Subcutaneous abdominal adipose tissue (tissue), 5 donors: ENCODE results near the gene DNAH8.

Experiments used
- H3K27ac ChIP-seq: one replicate; pipeline ENCODE4 v1.7.0; 2013; ENCODE audit warnings: low read depth, mild to moderate bottlenecking, inconsistent platforms, low read length, moderate library complexity
- H3K27me3 ChIP-seq, 5 donors: one replicate each; pipeline ENCODE4 v1.7.0; 2013; ENCODE audit warnings: low read length in 5 of 5, inconsistent platforms in 1 of 5; ENCODE audit not compliant: control insufficient read depth in 5 of 5, insufficient read depth in 4 of 5
- H3K36me3 ChIP-seq, 5 donors: one replicate each; pipeline ENCODE4 v1.7.0; 2013; ENCODE audit warnings: low read length in 5 of 5; ENCODE audit not compliant: control insufficient read depth in 5 of 5, insufficient read depth in 5 of 5
- H3K4me1 ChIP-seq, 5 donors: one replicate each; pipeline ENCODE4 v1.7.0; 2013; ENCODE audit warnings: low read length in 5 of 5, mild to moderate bottlenecking in 3 of 5, moderate library complexity in 1 of 5; ENCODE audit not compliant: control insufficient read depth in 5 of 5, insufficient read depth in 5 of 5
- H3K4me3 ChIP-seq, 5 donors: one replicate each; pipeline ENCODE4 v1.7.0; 2013; ENCODE audit warnings: low read length in 5 of 5, low read depth in 1 of 5
- H3K9ac ChIP-seq, 5 donors: one replicate each; pipeline ENCODE4 v1.7.0; 2013; ENCODE audit warnings: low read length in 5 of 5, mild to moderate bottlenecking in 4 of 5, moderate library complexity in 3 of 5
- H3K9me3 ChIP-seq, 5 donors: one replicate each; pipeline ENCODE4 v1.7.0; 2013; ENCODE audit warnings: low read length in 5 of 5; ENCODE audit not compliant: control insufficient read depth in 5 of 5
- donor health status: healthy.
- donor health status: healthy.
- donor health status: healthy.
- donor health status: healthy.
- donor health status: healthy.

Gene DNAH8

GRCh38 chr6:38719358-38719757 is 4.2 kb downstream of the DNAH8 start:
- no peak overlapping the region for H3K9ac ChIP-seq
- H3K9me3 ChIP-seq: no peaks in the 10 kb centered on the region

DNA sequence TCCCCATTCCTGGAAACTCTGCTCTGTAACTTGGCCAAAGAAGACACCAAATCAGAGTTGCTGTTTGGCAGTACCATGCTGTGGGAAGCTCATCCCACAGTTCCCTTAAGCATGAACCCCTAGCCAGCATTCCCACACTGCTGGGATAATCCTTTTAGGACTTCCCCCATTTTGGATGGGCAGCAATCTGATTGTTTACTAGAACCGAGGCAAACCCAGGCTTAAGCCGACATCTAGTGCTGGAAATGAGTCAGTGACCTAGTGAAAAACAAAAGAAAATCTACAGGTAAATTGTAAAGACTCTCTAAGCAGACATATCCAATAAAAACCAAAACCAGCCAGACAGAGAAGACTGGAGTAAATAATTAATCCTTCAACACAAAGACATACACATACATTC is 5.2 kb downstream of the DNAH8 start:
- Histone ChIP-seq H3K9me3 (no peaks in the 10 kb centered on the region), H3K36me3 (no peaks in the 10 kb centered on the region), H3K9ac (no peak overlapping the region), H3K4me3 (no peak overlapping the region), H3K27me3 (peaks cover 0 to 18% (median 9%) of the 10 kb centered on the region in 5 donors), H3K4me1 (peaks cover 0 to 3% (median 1%) of the 10 kb centered on the region in 5 donors), H3K27ac (no peak overlapping the region)

More at GRCh38 chr6:38719358-38719757, 4.2 kb downstream of the DNAH8 start:
- Histone ChIP-seq H3K4me3 (no peak overlapping the region), H3K27ac (no peak overlapping the region), H3K36me3 (no peaks in the 10 kb centered on the region), H3K4me1 (peaks cover 0 to 8% (median 7%) of the 10 kb centered on the region in 5 donors), H3K27me3 (peaks cover 3 to 27% (median 18%) of the 10 kb centered on the region in 5 donors)

GRCh38 chr6:38722038-38722437 is 6.9 kb downstream of the DNAH8 start:
- H3K27me3 ChIP-seq: peaks cover 0 to 11% (median 2%) of the 10 kb centered on the region in 5 donors
- no peak overlapping the region for H3K9ac ChIP-seq
- H3K27ac ChIP-seq: no peak overlapping the region
- no peaks in the 10 kb centered on the region for H3K9me3 ChIP-seq
- H3K4me1 ChIP-seq: no peaks in the 10 kb centered on the region
- no peak overlapping the region for H3K4me3 ChIP-seq
- no peaks in the 10 kb centered on the region for H3K36me3 ChIP-seq

DNA sequence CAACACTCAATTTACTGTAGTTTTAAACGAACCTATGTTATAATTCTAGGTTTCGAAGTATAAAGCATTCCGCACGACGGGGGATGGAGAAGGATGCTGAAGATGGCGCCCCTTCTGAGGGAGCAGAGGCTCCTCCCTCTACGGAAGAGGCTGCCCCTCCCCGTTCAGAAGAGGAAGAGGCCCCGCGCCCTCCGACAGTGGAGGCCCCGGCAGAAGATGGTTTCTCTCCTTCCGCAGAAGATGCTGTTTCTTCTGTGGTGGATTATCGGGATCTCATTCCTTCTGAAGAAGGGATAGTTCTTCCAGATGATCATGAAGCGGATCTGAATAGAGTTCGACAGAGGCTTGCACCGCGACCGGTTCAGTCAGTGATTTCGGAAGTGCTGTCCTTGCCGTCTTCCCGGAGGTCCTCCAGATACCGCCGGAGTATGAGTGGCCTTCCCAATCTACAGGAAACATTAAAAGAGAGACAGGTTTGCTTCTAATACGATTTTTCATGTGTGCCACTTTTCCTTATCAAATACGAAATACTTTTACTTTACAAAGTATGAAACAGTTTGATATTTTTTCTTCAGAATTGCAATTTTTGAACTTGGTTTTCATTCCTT is 7.7 kb downstream of the DNAH8 start:
- H3K27ac ChIP-seq: no peak overlapping the region
- no peak overlapping the region for H3K9ac ChIP-seq
- peaks cover 0 to 11% (median 0%) of the 10 kb centered on the region in 5 donors for H3K27me3 ChIP-seq
- no peaks in the 10 kb centered on the region for H3K9me3 ChIP-seq
- no peaks in the 10 kb centered on the region for H3K36me3 ChIP-seq
- no peaks in the 10 kb centered on the region for H3K4me1 ChIP-seq
- H3K4me3 ChIP-seq: no peak overlapping the region

DNA sequence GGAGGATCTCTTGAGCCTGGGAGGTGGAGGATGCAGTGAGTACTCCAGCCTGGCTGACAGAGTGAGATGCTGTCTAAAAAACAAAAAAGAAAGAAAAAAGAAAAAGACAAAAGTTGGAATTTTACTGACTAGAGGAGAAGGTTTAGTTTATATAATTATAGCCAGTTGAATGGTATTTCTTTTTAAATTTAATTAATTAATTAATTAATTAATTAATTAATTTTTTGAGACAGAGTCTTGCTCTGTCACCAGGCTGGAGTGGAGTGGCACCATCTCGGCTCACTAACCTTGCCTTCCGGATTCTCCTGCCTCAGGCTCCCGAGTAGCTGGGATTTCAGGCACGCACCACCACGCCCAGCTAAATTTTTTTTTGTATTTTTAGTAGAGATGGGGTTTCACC is 8.7 kb downstream of the DNAH8 start:
- H3K4me3 ChIP-seq: no peak overlapping the region
- H3K9ac ChIP-seq: no peak overlapping the region

GRCh38 chr6:38724343-38724742 is 9.2 kb downstream of the DNAH8 start:
- Histone ChIP-seq H3K4me3 (no peak overlapping the region), H3K9me3 (no peaks in the 10 kb centered on the region), H3K36me3 (no peaks in the 10 kb centered on the region), H3K4me1 (no peaks in the 10 kb centered on the region), H3K27me3 (peaks cover 0 to 10% (median 0%) of the 10 kb centered on the region in 5 donors), H3K9ac (no peak overlapping the region), H3K27ac (no peak overlapping the region)

More for the DNA sequence above, 8.7 kb downstream of the DNAH8 start:
- no peak overlapping the region for H3K27ac ChIP-seq
- no peaks in the 10 kb centered on the region for H3K36me3 ChIP-seq
- peaks cover 0 to 11% (median 0%) of the 10 kb centered on the region in 5 donors for H3K27me3 ChIP-seq
- no peaks in the 10 kb centered on the region for H3K9me3 ChIP-seq
- H3K4me1 ChIP-seq: no peaks in the 10 kb centered on the region

DNA sequence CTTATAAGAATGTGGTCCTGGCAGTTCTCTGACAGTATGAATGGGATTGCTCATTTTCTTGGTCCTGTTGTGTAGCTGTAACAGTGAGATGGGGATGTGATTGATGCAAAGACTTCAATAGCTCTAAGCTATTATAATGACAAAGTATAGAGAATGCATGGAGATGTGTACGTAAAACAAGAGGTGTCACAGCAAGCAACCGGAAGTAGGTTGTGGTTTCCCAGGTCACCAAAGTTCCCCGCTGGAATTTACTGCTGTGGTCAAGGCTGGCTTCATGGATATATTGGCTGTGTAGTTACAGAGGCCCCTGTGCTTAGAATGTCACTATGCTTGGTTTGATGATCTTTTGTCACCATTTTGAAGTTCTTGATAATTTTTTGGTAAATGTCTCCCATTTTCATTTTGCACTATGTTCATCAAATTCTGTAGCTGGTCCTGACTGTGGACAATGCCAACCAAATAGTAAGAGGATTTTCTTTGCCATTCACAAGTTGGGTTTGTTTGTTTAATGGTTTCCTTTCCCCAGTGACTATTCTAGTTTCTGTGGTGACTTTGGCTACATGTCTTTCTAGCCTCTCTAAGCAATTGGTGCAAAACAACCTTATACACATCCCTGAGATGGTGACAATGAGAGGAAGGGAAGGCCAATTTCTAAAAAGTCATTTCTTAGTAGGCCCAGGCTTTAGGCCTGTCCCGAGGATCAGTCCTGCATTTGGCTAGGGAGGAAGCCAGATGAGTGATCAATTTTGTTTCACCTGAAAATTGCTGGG is 10.5 kb downstream of the DNAH8 start:
- Histone ChIP-seq H3K9me3 (no peaks in the 10 kb centered on the region), H3K27me3 (no peaks in the 10 kb centered on the region), H3K4me3 (no peak overlapping the region), H3K9ac (no peak overlapping the region), H3K27ac (no peak overlapping the region), H3K4me1 (no peaks in the 10 kb centered on the region), H3K36me3 (no peaks in the 10 kb centered on the region)

GRCh38 chr6:38728203-38728602 is 13.1 kb downstream of the DNAH8 start:
- H3K4me1 ChIP-seq: no peaks in the 10 kb centered on the region
- H3K27me3 ChIP-seq: no peaks in the 10 kb centered on the region
- H3K9me3 ChIP-seq: no peaks in the 10 kb centered on the region
- H3K27ac ChIP-seq: no peak overlapping the region
- no peak overlapping the region for H3K4me3 ChIP-seq
- H3K36me3 ChIP-seq: no peaks in the 10 kb centered on the region
- no peak overlapping the region for H3K9ac ChIP-seq

DNA sequence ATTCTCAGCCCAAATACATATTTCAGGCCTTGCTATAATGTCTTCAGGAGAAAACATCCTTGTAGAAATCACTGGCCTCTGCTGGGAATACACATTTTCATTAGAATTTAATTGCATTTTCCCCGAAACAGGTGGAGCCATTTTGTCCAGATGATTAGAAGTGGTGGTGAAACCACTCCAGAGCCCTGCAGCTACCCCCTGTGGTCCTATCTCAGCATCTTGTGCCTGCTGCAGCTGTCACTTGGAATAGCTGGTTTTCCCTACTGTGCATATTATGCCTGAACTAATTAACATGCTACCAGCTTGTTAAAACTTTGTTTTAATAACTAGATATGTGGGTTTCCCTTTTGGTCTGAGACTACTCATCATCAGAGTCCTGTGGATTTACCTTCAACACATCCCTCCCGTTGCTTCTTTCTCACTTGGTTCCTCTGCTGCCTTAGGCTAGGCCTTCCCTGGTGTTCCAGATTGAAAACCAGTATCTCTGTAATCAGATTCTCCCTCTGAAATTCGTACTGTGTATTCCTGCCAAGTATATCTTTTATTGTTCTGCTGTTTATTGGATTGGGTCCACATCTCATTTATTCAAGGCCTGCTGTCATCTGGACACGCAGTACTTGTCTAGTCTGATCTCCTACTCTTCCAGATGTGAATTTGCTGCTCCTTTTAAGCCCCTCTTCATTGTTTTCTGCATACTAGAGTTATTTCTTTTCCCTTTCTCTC is 15.2 kb downstream of the DNAH8 start:
- Histone ChIP-seq H3K27me3 (no peaks in the 10 kb centered on the region), H3K9ac (no peak overlapping the region), H3K4me3 (no peak overlapping the region), H3K36me3 (no peaks in the 10 kb centered on the region), H3K9me3 (peaks cover 0 to 1% (median 0%) of the 10 kb centered on the region in 5 donors), H3K27ac (no peak overlapping the region), H3K4me1 (no peaks in the 10 kb centered on the region)

DNA sequence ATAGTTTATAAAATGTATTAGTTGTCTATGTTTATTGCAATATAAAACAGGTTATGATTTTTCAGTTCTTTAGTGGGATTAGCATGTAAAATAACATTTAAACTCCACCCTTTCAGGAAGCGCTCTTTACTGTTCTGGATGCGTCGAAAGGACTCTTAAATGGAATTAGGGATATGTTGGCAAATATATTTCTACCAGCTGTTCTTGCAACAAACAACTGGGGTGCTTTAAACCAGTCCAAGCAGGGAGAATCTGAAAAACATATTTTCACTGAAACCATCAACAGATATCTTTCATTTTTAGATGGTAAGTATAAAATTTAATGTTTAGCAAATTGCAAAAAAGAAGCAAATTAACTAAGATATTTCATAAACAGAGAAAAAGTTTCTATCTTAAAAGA is 21.8 kb downstream of the DNAH8 start:
- H3K4me1 ChIP-seq: no peaks in the 10 kb centered on the region
- peaks cover 0 to 4% (median 0%) of the 10 kb centered on the region in 5 donors for H3K9me3 ChIP-seq

More for the DNA sequence above, 21.8 kb downstream of the DNAH8 start:
- Histone ChIP-seq H3K27me3 (peaks cover 0 to 4% (median 0%) of the 10 kb centered on the region in 5 donors), H3K4me3 (no peak overlapping the region), H3K9ac (no peak overlapping the region), H3K36me3 (no peaks in the 10 kb centered on the region), H3K27ac (no peak overlapping the region)
